ENCODE data around the gene RNF26. TPM values are rescaled to one million over a fixed set of nuclear protein-coding genes. Genes with fewer than 3 reads are reported as not detected.

The RNF26 gene
- total RNA-seq, 1 experiment from 2014 or later: 69.0 TPM

- ATAC-seq (no peak), DNase-seq (ENCODE audit: low read depth, low spot score) (no peak)
- H3K36me3 ChIP-seq (ENCODE audit: control insufficient read depth, insufficient read depth, low read length): no peaks in the 10 kb centered on the region
- in situ Hi-C loops (cut with HindIII; ENCODE audit: low pct_unique_long_range_greater_than_20kb, low sequenced_read_pairs) (no loop called here), intact Hi-C loops (cut with micrococcal nuclease; ENCODE audit: unreplicated experiment) (no loop called here)
- no TSS peak for BruUV-seq (replicated peaks)
- ChIA-PET POLR2A (no interaction called here), CTCF (no interaction called here)
- H3K4me1 ChIP-seq (ENCODE audit: control insufficient read depth, insufficient read depth, low read length): peaks cover 20% of the 10 kb centered on the region
- H3K4me3 ChIP-seq (ENCODE audit: low read depth in 2 of 2, low read length in 2 of 2): no peak overlapping the region
- H3K27me3 ChIP-seq (ENCODE audit: control insufficient read depth, insufficient read depth, low read length): no peaks in the 10 kb centered on the region
- H3K27ac ChIP-seq (ENCODE audit: low read length): peak overlapping the region; percentile 2; the same call in 1 of the 2 replicates
- TF ChIP-seq REST (IDR thresholded peaks at IDR 0.05; ENCODE audit: insufficient read depth in 1 of 2, low read depth in 2 of 2, low read length in 1 of 2) (no peak), SIN3A (IDR thresholded peaks at IDR 0.05; ENCODE audit: borderline replicate concordance, insufficient read depth, low read depth, low read length) (no peak)
- H3K9me3 ChIP-seq (ENCODE audit: control insufficient read depth, insufficient read depth, low read depth, low read length): no peaks in the 10 kb centered on the region
Measured at GRCh38 chr11:119332111-119332765, 2.1 kb upstream of the RNF26 start.

- intact Hi-C loops (cut with micrococcal nuclease; ENCODE audit: unreplicated experiment): loop anchor here (5.0 kb wide), 1 partner anchor 37 kb away; no protein-coding TSS in a partner anchor
- CTCF ChIA-PET: interaction anchor here (2.1 kb wide), 1 partner anchor 39 kb away, joined by 6 read pairs; no protein-coding TSS in a partner anchor
Measured at GRCh38 chr11:119335091-119335654, 846 bp downstream of the RNF26 start.

More at GRCh38 chr11:119335091-119335654, 846 bp downstream of the RNF26 start:
- TF ChIP-seq CTCF (IDR thresholded peaks at IDR 0.05): no peak
- no peak for TF ChIP-seq REST (IDR thresholded peaks at IDR 0.05; ENCODE audit: insufficient read depth in 1 of 2, low read depth in 2 of 2, low read length in 1 of 2)
- no peak for TF ChIP-seq POLR2AphosphoS5 (IDR thresholded peaks at IDR 0.05; ENCODE audit: low read depth, low read length)
- no peak for TF ChIP-seq TCF7L2 (IDR thresholded peaks at IDR 0.05; ENCODE audit: low read depth, low read length)
- TF ChIP-seq SIN3A (IDR thresholded peaks at IDR 0.05; ENCODE audit: borderline replicate concordance, insufficient read depth, low read depth, low read length): no peak
- H3K4me3 ChIP-seq (ENCODE audit: low read depth in 2 of 2, low read length in 2 of 2): peak overlapping the region; percentile 84 to 95
- DNase-seq (ENCODE audit: low read depth, low spot score) (no peak), ATAC-seq (no peak)
- POLR2A ChIA-PET: interaction anchor here (0.6 kb wide), 1 partner anchor 302 kb away, joined by 10 read pairs; no protein-coding TSS in a partner anchor
- no TSS peak for BruUV-seq (replicated peaks)
- H3K36me3 ChIP-seq (ENCODE audit: control insufficient read depth, insufficient read depth, low read length): no peaks in the 10 kb centered on the region
- peak overlapping the region; percentile 98 for H3K27ac ChIP-seq (ENCODE audit: low read length)
- no peaks in the 10 kb centered on the region for H3K27me3 ChIP-seq (ENCODE audit: control insufficient read depth, insufficient read depth, low read length)
- no peaks in the 10 kb centered on the region for H3K9me3 ChIP-seq (ENCODE audit: control insufficient read depth, insufficient read depth, low read depth, low read length)
- H3K4me1 ChIP-seq (ENCODE audit: control insufficient read depth, insufficient read depth, low read length): peaks cover 40% of the 10 kb centered on the region
- in situ Hi-C loops (cut with HindIII; ENCODE audit: low pct_unique_long_range_greater_than_20kb, low sequenced_read_pairs): no loop called here

All from Panc1 (cell line).